ENCODE measurements around the gene SCRT2.

The SCRT2 gene

GRCh38 chr20:708956-709355 is 33.4 kb upstream of the SCRT2 start:
- TF ChIP-seq, protein P1, sequence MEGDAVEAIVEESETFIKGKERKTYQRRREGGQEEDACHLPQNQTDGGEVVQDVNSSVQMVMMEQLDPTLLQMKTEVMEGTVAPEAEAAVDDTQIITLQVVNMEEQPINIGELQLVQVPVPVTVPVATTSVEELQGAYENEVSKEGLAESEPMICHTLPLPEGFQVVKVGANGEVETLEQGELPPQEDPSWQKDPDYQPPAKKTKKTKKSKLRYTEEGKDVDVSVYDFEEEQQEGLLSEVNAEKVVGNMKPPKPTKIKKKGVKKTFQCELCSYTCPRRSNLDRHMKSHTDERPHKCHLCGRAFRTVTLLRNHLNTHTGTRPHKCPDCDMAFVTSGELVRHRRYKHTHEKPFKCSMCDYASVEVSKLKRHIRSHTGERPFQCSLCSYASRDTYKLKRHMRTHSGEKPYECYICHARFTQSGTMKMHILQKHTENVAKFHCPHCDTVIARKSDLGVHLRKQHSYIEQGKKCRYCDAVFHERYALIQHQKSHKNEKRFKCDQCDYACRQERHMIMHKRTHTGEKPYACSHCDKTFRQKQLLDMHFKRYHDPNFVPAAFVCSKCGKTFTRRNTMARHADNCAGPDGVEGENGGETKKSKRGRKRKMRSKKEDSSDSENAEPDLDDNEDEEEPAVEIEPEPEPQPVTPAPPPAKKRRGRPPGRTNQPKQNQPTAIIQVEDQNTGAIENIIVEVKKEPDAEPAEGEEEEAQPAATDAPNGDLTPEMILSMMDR (IDR thresholded peaks at IDR 0.05; ENCODE audit: low read depth, low read length), result no peak
- H3K4me3 ChIP-seq (ENCODE audit: low read depth, low read length), result no peak overlapping the region

GRCh38 chr20:707451-708110 is 32.0 kb upstream of the SCRT2 start:
- H3K4me3 ChIP-seq (ENCODE audit: low read depth, low read length), result no peak overlapping the region

DNA sequence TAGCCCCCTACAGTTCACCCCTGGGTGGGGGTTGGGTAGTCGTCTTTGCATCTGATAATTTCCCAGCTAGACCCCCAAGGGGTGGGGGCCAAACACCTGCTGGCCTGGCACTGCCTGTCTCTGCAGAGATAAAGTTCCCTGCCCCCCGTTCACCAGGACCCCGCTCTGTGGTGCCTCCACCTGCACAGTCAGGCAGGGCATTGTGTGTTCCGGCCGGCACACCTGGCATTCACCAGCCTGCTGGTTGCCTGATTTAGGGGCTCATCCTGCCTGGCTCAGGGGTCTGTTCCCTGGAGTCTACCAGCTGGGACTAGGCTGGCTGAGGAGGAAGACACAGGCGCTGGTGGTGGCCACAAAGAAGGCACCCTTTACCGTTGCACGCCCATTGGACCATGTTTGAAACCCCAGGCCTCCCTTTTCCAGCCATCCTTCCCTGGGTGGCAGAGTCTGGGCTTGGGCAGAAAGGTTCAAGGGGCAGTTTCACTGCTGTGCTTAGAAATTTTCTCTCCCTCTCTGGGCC is 30.8 kb upstream of the SCRT2 start:
- no peak overlapping the region for H3K4me3 ChIP-seq (ENCODE audit: low read depth, low read length)
- TF ChIP-seq, protein P1 (IDR thresholded peaks at IDR 0.05; ENCODE audit: low read depth, low read length), result no peak

More at GRCh38 chr20:707451-708110, 32.0 kb upstream of the SCRT2 start:
- TF ChIP-seq, protein P1 (IDR thresholded peaks at IDR 0.05; ENCODE audit: low read depth, low read length), result no peak

DNA sequence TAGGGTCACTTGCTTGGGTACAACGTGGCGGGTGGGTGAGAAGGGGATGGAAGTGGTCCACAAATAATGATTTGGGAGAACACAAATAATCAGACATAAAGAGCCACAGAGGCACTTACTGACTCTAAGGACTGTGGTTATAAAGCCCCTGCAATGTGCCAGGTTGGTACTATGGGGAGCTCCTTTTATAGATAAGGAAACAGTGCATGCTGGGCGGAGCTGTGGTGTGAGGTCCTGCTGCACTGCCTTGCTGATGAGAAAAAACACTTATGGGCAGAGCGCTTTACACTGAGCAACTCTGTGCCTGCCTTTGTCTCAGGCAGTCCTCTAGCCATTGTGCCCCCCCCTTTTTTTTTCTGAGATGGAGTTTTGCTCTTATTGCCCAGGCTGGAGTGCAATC is 29.1 kb upstream of the SCRT2 start:
- TF ChIP-seq, protein P1 (IDR thresholded peaks at IDR 0.05; ENCODE audit: low read depth, low read length), result no peak
- no peak overlapping the region for H3K4me3 ChIP-seq (ENCODE audit: low read depth, low read length)

- no peak overlapping the region for H3K4me3 ChIP-seq (ENCODE audit: low read depth, low read length)
- TF ChIP-seq, protein P1 (IDR thresholded peaks at IDR 0.05; ENCODE audit: low read depth, low read length), result no peak
Measured at GRCh38 chr20:703426-703825, 27.8 kb upstream of the SCRT2 start.

GRCh38 chr20:703006-703405 is 27.4 kb upstream of the SCRT2 start:
- no peak overlapping the region for H3K4me3 ChIP-seq (ENCODE audit: low read depth, low read length)

More at GRCh38 chr20:703006-703405, 27.4 kb upstream of the SCRT2 start:
- TF ChIP-seq, protein P1 (IDR thresholded peaks at IDR 0.05; ENCODE audit: low read depth, low read length), result no peak

All from WI38 (cell line).